ENCODE measurements around the gene DLEC1.

DNA sequence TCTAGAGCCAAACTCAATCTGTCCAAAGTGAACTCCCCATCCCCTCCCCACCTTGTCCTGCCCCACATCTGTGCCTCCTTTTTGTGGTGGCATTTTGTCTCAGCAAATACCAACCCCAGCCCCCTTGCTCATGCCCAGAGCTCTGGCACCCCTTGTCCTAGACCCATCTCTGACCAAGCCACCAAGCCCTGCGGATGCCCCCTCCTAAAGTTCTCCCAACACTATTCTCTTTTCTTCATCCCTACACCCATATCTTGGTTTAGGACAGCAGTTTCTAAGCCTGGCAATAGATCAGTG is 80.2 kb downstream of the DLEC1 start:
- TF ChIP-seq CTCF (IDR thresholded peaks at IDR 0.05) (no peak), POLR2A (IDR thresholded peaks at IDR 0.05) (no peak)

All from lower leg skin (tissue), 3 donors.